ENCODE results near the gene KIF22. TPM values are rescaled to one million over a fixed set of nuclear protein-coding genes. Genes with fewer than 3 reads are reported as not detected.

The KIF22 gene
- polyA plus RNA-seq, 4 donors = 49.6 to 76.4 (median 67.0) TPM

Other genes starting within 250 kb of the KIF22 start
- gene SPN, start 127.5 kb upstream of the KIF22 start, polyA plus RNA-seq (ENCODE audit: insufficient read length in 4 of 4) = 1 to 10 TPM; 2.0 to 3.4 (median 2.4) TPM
- gene QPRT, start 111.6 kb upstream of the KIF22 start, polyA plus RNA-seq (ENCODE audit: insufficient read length in 4 of 4) = 100 to 1,000 TPM in 3 of 4 donors, 10 to 100 TPM in 1; 89.1 to 190 (median 133) TPM
- under 1 TPM; 0.16 to 0.42 (median 0.26) TPM for gene C16orf54, start 44.8 kb upstream of the KIF22 start, polyA plus RNA-seq (ENCODE audit: insufficient read length in 4 of 4)
- gene ZG16, start 12.5 kb upstream of the KIF22 start, polyA plus RNA-seq (ENCODE audit: insufficient read length in 4 of 4) = under 1 TPM in 1 of 4 donors, not detected in 3; 0.05 TPM
- gene MAZ, start 15.8 kb downstream of the KIF22 start, polyA plus RNA-seq (ENCODE audit: insufficient read length in 4 of 4) = 100 to 1,000 TPM; 267 to 339 (median 293) TPM
- 10 to 100 TPM; 12.5 to 29.4 (median 20.6) TPM for gene PRRT2, start 21.4 kb downstream of the KIF22 start, polyA plus RNA-seq (ENCODE audit: insufficient read length in 4 of 4)
- gene PAGR1, start 25.4 kb downstream of the KIF22 start, polyA plus RNA-seq (ENCODE audit: insufficient read length in 4 of 4) = 10 to 100 TPM; 30.7 to 47.7 (median 37.8) TPM
- 10 to 100 TPM; 18.5 to 22.5 (median 18.9) TPM for gene MVP, start 29.7 kb downstream of the KIF22 start, polyA plus RNA-seq (ENCODE audit: insufficient read length in 4 of 4)
- gene CDIPT, start 72.5 kb downstream of the KIF22 start, polyA plus RNA-seq (ENCODE audit: insufficient read length in 4 of 4) = 100 to 1,000 TPM in 1 of 4 donors, 10 to 100 TPM in 3; 79.6 to 114 (median 96.8) TPM
- gene SEZ6L2, start 108.8 kb downstream of the KIF22 start, polyA plus RNA-seq (ENCODE audit: insufficient read length in 4 of 4) = 10 to 100 TPM in 3 of 4 donors, 1 to 10 TPM in 1; 9.5 to 11.8 (median 10.9) TPM
- gene ASPHD1, start 109.7 kb downstream of the KIF22 start, polyA plus RNA-seq (ENCODE audit: insufficient read length in 4 of 4) = 1 to 10 TPM in 1 of 4 donors, under 1 TPM in 3; 0.34 to 1.0 (median 0.73) TPM
- 10 to 100 TPM; 10.6 to 30.3 (median 14.7) TPM for gene KCTD13, start 135.5 kb downstream of the KIF22 start, polyA plus RNA-seq (ENCODE audit: insufficient read length in 4 of 4)
- gene TMEM219, start 171.3 kb downstream of the KIF22 start, polyA plus RNA-seq (ENCODE audit: insufficient read length in 4 of 4) = 100 to 1,000 TPM in 3 of 4 donors, 10 to 100 TPM in 1; 72.3 to 126 (median 103) TPM
- 10 to 100 TPM; 33.2 to 59.3 (median 39.4) TPM for gene TAOK2, start 183.1 kb downstream of the KIF22 start, polyA plus RNA-seq (ENCODE audit: insufficient read length in 4 of 4)
- gene HIRIP3, start 204.9 kb downstream of the KIF22 start, polyA plus RNA-seq (ENCODE audit: insufficient read length in 4 of 4) = 10 to 100 TPM; 12.3 to 21.6 (median 15.9) TPM
- 10 to 100 TPM; 37.1 to 65.6 (median 41.8) TPM for gene INO80E, start 205.5 kb downstream of the KIF22 start, polyA plus RNA-seq (ENCODE audit: insufficient read length in 4 of 4)
- 1 to 10 TPM; 1.7 to 3.2 (median 2.6) TPM for gene DOC2A, start 220.3 kb downstream of the KIF22 start, polyA plus RNA-seq (ENCODE audit: insufficient read length in 4 of 4)
- gene C16orf92, start 232.4 kb downstream of the KIF22 start, polyA plus RNA-seq (ENCODE audit: insufficient read length in 4 of 4) = not detected
- gene TLCD3B, start 240.5 kb downstream of the KIF22 start, polyA plus RNA-seq (ENCODE audit: insufficient read length in 4 of 4) = 1 to 10 TPM in 2 of 4 donors, under 1 TPM in 2; 0.73 to 1.5 (median 1.0) TPM